ENCODE results near the gene TMEM123. TPM values are rescaled to one million over a fixed set of nuclear protein-coding genes. Genes with fewer than 3 reads are reported as not detected.
"Not testable (repeated sequence)": the region's sequence is repeated elsewhere in the genome, so short reads cannot be mapped to it uniquely, and the experiment has no call there.

The TMEM123 gene
- total and polyA plus RNA-seq, 2 of the 13 experiments (the other 11 are each of a cell fraction or from before 2014, with no cell fraction given), result 365 to 2,761 TPM

- DNase-seq (ENCODE audit: low spot score), result no peak
- in situ Hi-C loops (cut with HindIII; ENCODE audit: extremely low pct_ligation_motif_present, low pct_unique_long_range_greater_than_20kb), result no loop called here
- no peak overlapping the region for H3K4me2 ChIP-seq (ENCODE audit: low read depth, low read length)
- peaks cover 6% of the 10 kb centered on the region; the same call in 1 of the 2 replicates for H4K20me1 ChIP-seq (ENCODE audit: insufficient read depth, low read length)
- no peaks in the 10 kb centered on the region for H3K9me3 ChIP-seq (ENCODE audit: low read length)
- peaks cover 3 to 34% of the 10 kb centered on the region in 2 experiments for H3K36me3 ChIP-seq (replicated peaks in 1 of 2; ENCODE audit: control insufficient read depth in 1 of 2, insufficient read depth in 2 of 2, low read length in 2 of 2)
- CTCF ChIA-PET (ENCODE audit: low intra/inter-chr PET ratio, low total read pairs), result no interaction called here
- POLR2A ChIA-PET, result no interaction called here
- no peak overlapping the region for H3K27ac ChIP-seq (ENCODE audit: extremely low read length, insufficient read depth, low read length)
- H3K4me3 ChIP-seq (replicated peaks in 1 of 3; ENCODE audit: insufficient read depth in 1 of 3, low read depth in 2 of 3, low read length in 3 of 3), result no peak overlapping the region
- H3K9ac ChIP-seq (ENCODE audit: insufficient read depth, low read depth, low read length), result no peak overlapping the region
- FAIRE-seq, result no peak
- intact Hi-C loops (cut with micrococcal nuclease; ENCODE audit: unreplicated experiment), result no loop called here
- peaks cover 5% of the 10 kb centered on the region for H3K4me1 ChIP-seq (ENCODE audit: insufficient read depth, low read length)
- TF ChIP-seq ZNF350 (CRISPR knock-in tag; IDR thresholded peaks at IDR 0.05; ENCODE audit: borderline replicate concordance, low read depth), result no peak
- TF ChIP-seq NR2F6 (IDR thresholded peaks at IDR 0.05), result no peak
- TF ChIP-seq NR2F6 (CRISPR knock-in tag; IDR thresholded peaks at IDR 0.05), result no peak
- no peak for TF ChIP-seq MEF2D (CRISPR knock-in tag; IDR thresholded peaks at IDR 0.05)
- TF ChIP-seq POGZ (CRISPR knock-in tag; IDR thresholded peaks at IDR 0.05), result no peak
- no peak for TF ChIP-seq GABPB1 (CRISPR knock-in tag; IDR thresholded peaks at IDR 0.05)
- no peak for TF ChIP-seq ZNF337 (CRISPR knock-in tag; IDR thresholded peaks at IDR 0.05; ENCODE audit: borderline replicate concordance, low read depth)
- ATAC-seq, result no peak
- no TSS peak for BruUV-seq (replicated peaks)
- 98% methylated on average over 5 of the region's 5 CpGs for WGBS (ENCODE audit: low lambda C conversion rate)
- no peak overlapping the region for H2AFZ ChIP-seq (ENCODE audit: low read length)
- peaks cover 12% of the 10 kb centered on the region for H3K79me2 ChIP-seq (ENCODE audit: insufficient read depth, low read length)
- no peaks in the 10 kb centered on the region for H3K27me3 ChIP-seq (ENCODE audit: control insufficient read depth in 1 of 2, insufficient read depth in 2 of 2, low read length in 2 of 2)
Measured at GRCh38 chr11:102375720-102376399, 76.7 kb downstream of the TMEM123 start.

- TF ChIP-seq ZNF281 (CRISPR knock-in tag; IDR thresholded peaks at IDR 0.05; ENCODE audit: borderline replicate concordance), result peak; percentile 48; the same call in 1 of the 2 replicates
- H3K4me1 ChIP-seq (ENCODE audit: insufficient read depth, low read length); DNase-seq (ENCODE audit: low spot score); BruUV-seq (replicated peaks); in situ Hi-C loops (cut with HindIII; ENCODE audit: extremely low pct_ligation_motif_present, low pct_unique_long_range_greater_than_20kb); H3K9me3 ChIP-seq (ENCODE audit: low read length); H3K4me2 ChIP-seq (ENCODE audit: low read depth, low read length); intact Hi-C loops (cut with micrococcal nuclease; ENCODE audit: unreplicated experiment); POLR2A ChIA-PET; H3K9ac ChIP-seq (ENCODE audit: insufficient read depth, low read depth, low read length); H3K27ac ChIP-seq (ENCODE audit: extremely low read length, insufficient read depth, low read length); H3K27me3 ChIP-seq (ENCODE audit: control insufficient read depth in 1 of 2, insufficient read depth in 2 of 2, low read length in 2 of 2); FAIRE-seq; H2AFZ ChIP-seq (ENCODE audit: low read length); CTCF ChIA-PET (ENCODE audit: low intra/inter-chr PET ratio, low total read pairs); H4K20me1 ChIP-seq (ENCODE audit: insufficient read depth, low read length); H3K4me3 ChIP-seq (replicated peaks in 1 of 3; ENCODE audit: insufficient read depth in 1 of 3, low read depth in 2 of 3, low read length in 3 of 3): not testable (repeated sequence)
- H3K79me2 ChIP-seq (ENCODE audit: insufficient read depth, low read length), result peaks cover 12% of the 10 kb centered on the region
- peaks cover 3 to 33% of the 10 kb centered on the region in 2 experiments for H3K36me3 ChIP-seq (replicated peaks in 1 of 2; ENCODE audit: control insufficient read depth in 1 of 2, insufficient read depth in 2 of 2, low read length in 2 of 2)
- WGBS (ENCODE audit: low lambda C conversion rate), result 93% methylated on average over 27 of the region's 31 CpGs
- ATAC-seq, result peak; percentile 43; the same call in 2 of the 3 replicates
Measured at GRCh38 chr11:102374633-102375424, 77.7 kb downstream of the TMEM123 start.

All from HepG2 (cell line).